ENCODE results near the gene COL23A1. TPM values are rescaled to one million over a fixed set of nuclear protein-coding genes. Genes with fewer than 3 reads are reported as not detected.
A peak's percentile ranks its signal among the peaks of the same experiment; 100 is the strongest.

Gene COL23A1
- total and polyA plus RNA-seq, 2 of the 8 experiments (the other 6 are each of a cell fraction or from before 2014, with no cell fraction given), result 3.1 to 4.7 TPM

GRCh38 chr5:178238711-178239592, 351.2 kb downstream of the COL23A1 start:
- Histone ChIP-seq H4K5ac (ENCODE audit: insufficient read length, low read depth, low read length) (peak overlapping the region; percentile 10), H3K4me3 (ENCODE audit: extremely low read depth in 1 of 4, insufficient read depth in 2 of 4, low read depth in 3 of 4, low read length in 4 of 4) (no peak overlapping the region), H2BK120ac (replicated peaks; ENCODE audit: low read depth, low read length) (no peak overlapping the region), H4K8ac (ENCODE audit: extremely low read depth, insufficient read depth, low read length) (peak overlapping the region; percentile 35; the same call in 1 of the 2 replicates), H3K56ac (replicated peaks; ENCODE audit: insufficient read length, low read depth, low read length) (no peak overlapping the region), H3K79me1 (ENCODE audit: low read depth, low read length) (no peaks in the 10 kb centered on the region; the same call in 1 of the 2 replicates), H2BK20ac (ENCODE audit: low read length) (no peak overlapping the region), H3K79me2 (ENCODE audit: control insufficient read depth in 1 of 2, insufficient read depth in 2 of 2, low read length in 2 of 2) (no peaks in the 10 kb centered on the region), H3K14ac (ENCODE audit: insufficient read length) (no peak overlapping the region), H2BK5ac (ENCODE audit: low read depth, low read length) (no peak overlapping the region; the same call in 1 of the 2 replicates), H3K23ac (ENCODE audit: insufficient read length) (no peak overlapping the region), H2AK5ac (ENCODE audit: low read depth, low read length) (no peak overlapping the region), H3K4ac (replicated peaks; ENCODE audit: insufficient read length, low read depth, low read length) (no peak overlapping the region), H2BK12ac (ENCODE audit: low read depth, low read length) (peak overlapping the region; percentile 90; the same call in 1 of the 2 replicates), H3K27ac (ENCODE audit: low read depth, low read length) (no peak overlapping the region), H2AFZ (ENCODE audit: low read length) (no peak overlapping the region), H3K9ac (replicated peaks in 1 of 4; ENCODE audit: extremely low read depth in 1 of 4, low read depth in 3 of 4, low read length in 3 of 4) (no peak overlapping the region), H3K9me3 (ENCODE audit: insufficient read depth in 2 of 2, low read depth in 1 of 2, low read length in 1 of 2) (no peaks in the 10 kb centered on the region), H2BK15ac (ENCODE audit: low read length) (no peak overlapping the region), H3K23me2 (ENCODE audit: low read depth, low read length) (peaks cover 2% of the 10 kb centered on the region; the same call in 1 of the 2 replicates), H3K4me2 (ENCODE audit: insufficient read depth in 1 of 2, low read depth in 2 of 2, low read length in 2 of 2) (no peak overlapping the region), H3K27me3 (replicated peaks in 1 of 4; ENCODE audit: control insufficient read depth in 3 of 4, extremely low read depth in 1 of 4, insufficient read depth in 3 of 4, low read length in 3 of 4) (no peaks in the 10 kb centered on the region), H3K4me1 (replicated peaks in 1 of 4; ENCODE audit: control insufficient read depth in 3 of 4, insufficient read depth in 4 of 4, low read length in 3 of 4) (peaks cover 0 to 6% (median 1%) of the 10 kb centered on the region in 4 experiments; a peak in 4 of 7 replicates), H4K91ac (replicated peaks; ENCODE audit: insufficient read length, low read length) (peak overlapping the region; percentile 68), H3K36me3 (ENCODE audit: control insufficient read depth in 2 of 4, insufficient read depth in 4 of 4, low read length in 3 of 4) (no peaks in the 10 kb centered on the region), H4K20me1 (replicated peaks in 1 of 2; ENCODE audit: control insufficient read depth in 1 of 2, insufficient read depth in 2 of 2, low read length in 2 of 2) (no peaks in the 10 kb centered on the region), H3K18ac (ENCODE audit: extremely low read depth, low read length) (no peak overlapping the region)
- CTCF ChIA-PET (ENCODE audit: partially characterized antibody), result interaction anchor here (1.1 to 1.4 kb wide), 3 partner anchors 9 to 44 kb away, joined by 4 to 7 read pairs (median 4); no protein-coding TSS in a partner anchor
- 94% methylated on average over 13 of the region's 17 CpGs; no CpG with 5 or more reads in 1 of the 2 experiments for WGBS, 2 experiments (ENCODE audit: extremely low coverage in 1 of 2, insufficient coverage in 1 of 2, insufficient read length in 1 of 2, insufficient replicate concordance in 2 of 2, low coverage in 1 of 2, low lambda C conversion rate in 2 of 2, missing lambda C conversion rate in 1 of 2)
- POLR2A ChIA-PET (ENCODE audit: partially characterized antibody), result interaction anchor here (1.3 to 21.6 kb wide), 2 partner anchors 24 to 28 kb away, joined by 3 to 507 read pairs; partner anchors contain the start of gene HNRNPAB
- FAIRE-seq (no peak), DNase-seq (ENCODE audit: low read depth in 1 of 2, low spot score in 2 of 2) (no peak)
- TF ChIP-seq ASH2L (IDR thresholded peaks at IDR 0.05; ENCODE audit: low read length) (no peak), KDM5A (IDR thresholded peaks at IDR 0.05; ENCODE audit: low read length) (no peak), SIRT6 (IDR thresholded peaks at IDR 0.05; ENCODE audit: low read length) (no peak), POLR2A (IDR thresholded peaks at IDR 0.05; ENCODE audit: control extremely low read depth in 1 of 2, low read depth in 2 of 2, low read length in 2 of 2) (no peak), RBBP5 (IDR thresholded peaks at IDR 0.05; ENCODE audit: borderline replicate concordance, low read depth, low read length) (no peak), KDM1A (IDR thresholded peaks at IDR 0.05; ENCODE audit: borderline replicate concordance, low read length) (no peak), HDAC2 (IDR thresholded peaks at IDR 0.05; ENCODE audit: borderline replicate concordance in 1 of 2, low read depth in 2 of 2, low read length in 2 of 2) (no peak), BCL11A (IDR thresholded peaks at IDR 0.05; ENCODE audit: low read depth in 2 of 2, low read length in 2 of 2) (no peak), NRF1 (IDR thresholded peaks at IDR 0.05; ENCODE audit: low read depth, low read length) (no peak), HDAC6 (IDR thresholded peaks at IDR 0.05; ENCODE audit: low read depth, low read length) (no peak)
- TF ChIP-seq, protein P1, sequence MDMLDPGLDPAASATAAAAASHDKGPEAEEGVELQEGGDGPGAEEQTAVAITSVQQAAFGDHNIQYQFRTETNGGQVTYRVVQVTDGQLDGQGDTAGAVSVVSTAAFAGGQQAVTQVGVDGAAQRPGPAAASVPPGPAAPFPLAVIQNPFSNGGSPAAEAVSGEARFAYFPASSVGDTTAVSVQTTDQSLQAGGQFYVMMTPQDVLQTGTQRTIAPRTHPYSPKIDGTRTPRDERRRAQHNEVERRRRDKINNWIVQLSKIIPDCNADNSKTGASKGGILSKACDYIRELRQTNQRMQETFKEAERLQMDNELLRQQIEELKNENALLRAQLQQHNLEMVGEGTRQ (IDR thresholded peaks at IDR 0.05; ENCODE audit: low read length), result no peak

Data from H1 (cell line).